ENCODE data around the gene WDCP. TPM values are rescaled to one million over a fixed set of nuclear protein-coding genes. Genes with fewer than 3 reads are reported as not detected.

WDCP gene
- total RNA-seq, 2 donors from 2014 or later: 5.5 to 6.6 TPM

DNA sequence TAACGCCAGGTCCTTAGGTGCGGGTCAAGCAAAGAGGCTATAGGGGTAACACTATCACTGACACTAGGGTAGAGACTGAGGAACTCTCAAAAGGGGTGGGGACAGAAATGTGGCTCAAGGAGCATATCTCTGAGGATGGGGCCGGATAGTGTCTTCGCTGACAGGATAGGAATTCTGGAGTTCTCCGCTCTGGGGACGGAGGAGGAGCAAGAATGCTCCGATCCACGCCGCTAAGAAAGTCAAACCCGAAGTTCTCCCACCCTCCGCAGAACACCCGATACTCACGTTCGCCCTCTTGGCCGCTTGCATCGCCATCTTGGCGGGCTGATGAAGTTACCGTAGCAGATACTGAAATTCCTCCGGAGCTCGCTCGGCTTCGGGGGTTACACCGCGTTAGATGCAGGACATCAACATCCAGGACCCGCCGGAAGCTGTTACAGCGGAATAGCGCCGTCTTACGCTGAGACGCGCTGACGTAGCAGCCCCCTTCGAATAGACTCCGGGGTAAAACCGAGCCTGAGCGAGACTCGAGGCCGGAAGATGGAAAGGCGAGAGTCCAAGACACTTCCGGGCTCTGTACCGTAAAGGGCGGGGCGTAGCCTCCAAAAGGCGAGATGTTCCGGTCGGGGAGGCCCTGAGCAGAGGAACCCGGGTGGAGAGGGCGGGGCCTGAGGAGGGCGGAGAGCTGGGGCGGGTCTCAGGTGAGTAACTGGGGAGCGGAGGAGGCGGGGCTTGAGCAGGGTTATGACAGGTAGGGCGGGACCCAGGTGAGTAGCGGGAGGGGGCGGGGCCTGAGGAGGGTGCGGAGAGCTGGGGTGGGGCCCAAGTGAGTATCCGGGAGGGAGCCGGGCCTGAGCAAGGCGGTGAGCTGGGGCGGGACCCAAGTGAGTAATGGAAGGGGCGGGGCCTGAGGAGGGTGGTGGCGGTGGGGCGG, 29.0 kb upstream of the WDCP start, which contains the start of gene SF3B6:
TSS of gene SF3B6 (minus strand) at position 412 of the 934 bp plus-strand sequence. CDS start at position 315, 97 bp downstream.
- ATAC-seq: peak; percentile 96 to 97
- peak; percentile 98 for DNase-seq
- intact Hi-C loops (cut with DNase I): loop anchor here in 1 of 2 donors (5.0 kb wide), 1 partner anchor 139 kb away; no protein-coding TSS in a partner anchor

DNA sequence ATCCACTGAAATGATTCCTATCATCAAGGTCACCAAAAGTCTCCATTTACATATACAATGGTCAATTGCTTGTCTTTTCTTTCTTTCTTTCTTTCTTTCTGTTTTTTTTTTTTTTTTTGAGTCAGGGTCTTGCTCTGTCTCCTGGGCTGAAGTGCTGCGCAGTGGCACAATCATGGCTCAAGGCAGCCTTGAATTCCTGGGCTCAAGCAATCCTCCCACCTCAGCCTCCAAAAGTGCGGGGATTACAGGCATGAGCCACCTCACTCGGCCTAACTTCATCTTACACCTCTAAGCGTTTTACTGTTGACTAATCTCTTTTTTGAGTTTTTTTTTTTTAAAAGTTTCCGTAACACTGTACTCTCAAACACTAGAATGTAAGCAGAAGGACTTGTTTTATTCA, 28.1 kb upstream of the WDCP start:
- ATAC-seq (no peak), DNase-seq (no peak)
- intact Hi-C loops (cut with DNase I): loop anchor here in 1 of 2 donors (5.0 kb wide), 1 partner anchor 138 kb away; no protein-coding TSS in a partner anchor

DNA sequence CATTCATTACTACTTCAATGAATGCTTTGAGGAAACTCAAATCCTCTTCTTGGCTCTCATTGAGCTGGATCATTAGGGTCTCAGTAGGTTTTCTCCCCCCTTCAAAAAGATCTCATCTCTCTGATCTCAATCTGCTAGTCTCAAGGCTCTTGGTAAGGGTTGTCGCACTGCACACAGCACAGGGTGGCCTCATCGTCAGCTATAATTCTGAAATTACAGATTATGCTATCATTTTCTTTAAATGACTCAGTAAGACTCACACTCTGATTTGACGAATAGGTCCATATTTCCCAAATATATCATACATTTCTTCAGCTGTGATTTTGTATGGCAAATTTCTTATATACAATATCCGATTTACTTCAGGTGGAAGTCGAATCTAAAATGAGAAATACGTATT, 26.6 kb upstream of the WDCP start:
- no peak for ATAC-seq
- intact Hi-C loops (cut with DNase I): no loop called here
- DNase-seq: no peak

DNA sequence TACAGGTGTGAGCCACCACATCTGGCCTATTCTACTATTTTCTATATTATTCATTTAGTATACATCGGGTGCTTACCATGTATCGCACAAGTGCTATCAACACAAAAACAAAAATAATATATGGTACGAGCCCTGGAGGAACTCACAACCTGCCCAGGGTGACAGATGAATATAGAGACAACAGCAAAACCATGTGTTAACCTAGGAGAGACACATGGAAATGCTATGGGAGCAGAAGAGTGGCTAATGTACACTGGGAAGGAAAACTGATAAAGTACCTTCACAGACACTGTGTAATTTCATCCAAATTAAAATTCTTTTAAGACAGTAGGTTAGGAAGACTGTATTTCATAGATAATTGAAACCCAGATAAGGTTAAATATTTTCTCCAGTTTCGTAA, 25.1 kb upstream of the WDCP start:
- ATAC-seq (no peak), DNase-seq (no peak)
- intact Hi-C loops (cut with DNase I): no loop called here

DNA sequence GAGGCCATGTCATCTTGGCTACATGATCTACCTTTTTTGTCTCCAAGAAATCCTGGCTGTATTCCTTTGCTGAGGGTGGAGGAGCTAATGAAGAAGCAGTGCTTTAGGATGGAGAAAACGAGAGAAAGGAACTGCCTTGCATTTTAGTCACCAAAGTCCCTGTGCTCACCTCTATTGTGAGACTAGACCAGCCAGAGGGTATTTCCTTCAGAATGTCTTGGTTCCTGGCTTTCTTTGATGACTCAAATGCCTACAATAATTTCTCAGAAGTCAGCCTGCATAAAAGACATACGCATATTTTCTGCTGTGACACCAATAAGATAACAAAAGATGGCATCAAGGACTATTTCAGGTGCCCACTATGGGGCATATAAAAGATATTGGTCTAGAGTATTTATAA, 18.1 kb upstream of the WDCP start:
- ATAC-seq (no peak), DNase-seq (no peak)
- intact Hi-C loops (cut with DNase I): no loop called here

DNA sequence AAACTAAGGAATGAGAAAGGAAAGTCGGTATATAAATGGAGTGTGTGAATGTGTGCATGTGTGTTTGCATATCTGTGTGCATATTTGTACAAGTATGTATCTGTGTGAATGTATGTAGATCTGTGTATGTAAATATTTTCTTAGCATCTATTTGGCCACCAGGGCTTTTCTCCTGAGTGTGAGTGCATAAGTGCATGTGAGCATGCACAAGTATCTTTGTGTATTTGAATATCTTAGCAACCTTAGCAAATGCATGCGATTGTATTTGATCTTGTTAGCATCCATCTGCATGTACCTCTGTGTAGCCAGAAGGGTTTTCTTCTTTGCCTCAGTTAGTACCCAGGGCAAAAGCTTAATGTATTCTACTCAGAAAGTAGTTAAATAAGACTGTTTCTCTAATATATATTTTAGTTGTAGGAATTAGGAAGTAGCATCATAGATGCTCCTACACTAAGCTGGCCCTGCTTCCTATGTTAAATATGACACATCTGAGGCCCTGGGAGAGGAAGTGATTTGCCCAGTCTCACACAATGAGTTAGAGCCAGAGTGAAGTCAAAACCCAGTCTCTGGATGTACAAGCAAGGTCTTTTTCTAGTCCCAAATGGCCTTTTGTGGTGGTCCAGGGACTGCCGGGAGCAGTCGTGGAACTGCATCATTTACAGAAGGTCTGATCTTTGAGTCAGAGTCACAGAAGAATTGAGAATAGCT, 11.5 kb upstream of the WDCP start:
- DNase-seq (no peak), ATAC-seq (no peak)
- intact Hi-C loops (cut with DNase I): no loop called here

DNA sequence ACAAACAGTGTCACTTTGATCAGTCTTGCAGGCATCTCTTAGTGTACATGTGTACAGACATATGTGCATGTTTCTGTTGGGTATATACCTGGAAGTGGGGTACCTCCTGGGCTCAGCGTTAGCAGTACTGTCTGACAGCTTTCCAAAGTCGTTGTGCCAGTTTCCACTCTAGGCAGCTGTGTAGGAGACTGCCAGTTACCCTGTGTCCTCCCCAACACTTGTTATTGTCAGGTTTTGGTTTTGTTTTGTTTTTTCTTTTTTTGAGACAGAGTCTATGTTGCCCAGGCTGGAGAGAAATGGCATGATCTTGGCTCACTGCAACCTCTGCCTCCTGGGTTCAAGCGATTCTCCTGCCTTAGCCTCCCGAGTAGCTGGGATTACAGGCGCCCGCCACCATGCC, 8.6 kb upstream of the WDCP start:
- intact Hi-C loops (cut with DNase I): no loop called here
- no peak for DNase-seq

DNA sequence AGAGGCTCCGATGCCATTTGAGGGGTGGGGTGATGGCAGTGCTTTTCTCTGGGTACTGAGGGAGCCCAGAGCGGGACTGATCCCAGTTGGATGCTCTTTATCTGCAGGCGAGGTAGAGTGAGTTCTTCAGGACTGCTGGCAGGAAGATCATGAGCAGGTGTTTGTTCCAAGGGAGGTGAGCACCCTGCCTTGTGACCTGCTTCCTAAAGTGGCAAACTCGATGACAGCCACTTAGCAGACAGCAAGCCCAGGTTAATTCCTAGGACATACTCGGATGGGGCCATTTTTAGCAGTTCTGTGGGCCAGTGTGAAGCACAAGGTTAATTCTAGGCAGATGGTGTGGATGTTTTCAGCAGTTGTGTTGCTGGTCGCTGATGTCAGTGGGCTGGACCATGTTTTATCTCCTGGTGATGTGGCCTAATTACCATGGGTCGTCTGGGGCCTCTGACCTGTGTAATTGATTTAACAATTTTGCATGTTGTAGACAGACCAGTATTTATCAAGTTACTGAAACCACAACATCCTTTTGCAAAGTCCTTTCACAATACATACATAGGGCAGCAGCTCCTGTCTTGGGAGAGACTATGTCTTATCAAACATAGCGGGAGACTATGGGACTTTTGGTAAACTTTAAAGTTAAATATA, 7.3 kb upstream of the WDCP start:
- DNase-seq: no peak
- intact Hi-C loops (cut with DNase I): no loop called here
- no peak for ATAC-seq

More for the DNA sequence above, 8.6 kb upstream of the WDCP start:
- ATAC-seq: no peak

DNA sequence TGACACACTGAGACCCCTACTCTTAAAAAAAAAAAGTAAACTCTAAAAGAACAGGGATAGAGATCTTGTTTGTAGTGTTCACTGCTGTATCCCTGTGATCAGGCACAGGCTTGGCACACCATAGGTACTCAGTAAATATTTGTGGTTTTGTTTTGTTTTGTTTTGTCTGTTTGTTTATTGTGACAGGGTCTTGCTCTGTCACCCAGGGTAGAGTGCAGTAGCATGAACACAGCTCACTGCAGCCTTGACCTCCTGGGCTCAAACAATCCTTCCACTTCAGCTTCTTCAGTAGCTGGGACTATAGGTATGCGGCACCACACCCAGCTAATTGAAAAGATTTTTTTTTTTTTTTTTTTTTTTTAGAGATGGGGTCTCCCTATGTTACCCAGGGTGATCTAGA, 5.8 kb upstream of the WDCP start:
- no peak for ATAC-seq

DNA sequence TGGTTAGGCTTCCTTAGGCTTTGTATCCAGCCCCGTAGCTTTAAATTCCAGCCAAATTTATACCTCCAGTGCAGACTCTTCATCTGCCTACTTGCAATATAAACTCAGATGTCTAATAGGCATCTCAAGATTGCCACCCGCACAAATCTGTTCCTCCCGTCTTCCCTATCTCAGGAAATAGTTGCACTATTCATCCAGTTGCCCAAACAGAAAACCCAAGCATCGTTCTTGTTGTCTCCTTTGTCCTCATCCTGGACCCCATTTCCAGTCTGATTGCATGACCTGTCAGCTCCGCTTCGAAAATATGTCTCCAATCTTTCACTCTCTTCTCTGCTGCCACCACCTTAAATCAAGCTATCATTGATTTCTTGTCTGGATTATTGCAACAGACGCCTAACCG, 4.6 kb upstream of the WDCP start:
- intact Hi-C loops (cut with DNase I): no loop called here
- ATAC-seq (no peak), DNase-seq (no peak)

More for the DNA sequence above, 5.8 kb upstream of the WDCP start:
- intact Hi-C loops (cut with DNase I): no loop called here
- no peak for DNase-seq

DNA sequence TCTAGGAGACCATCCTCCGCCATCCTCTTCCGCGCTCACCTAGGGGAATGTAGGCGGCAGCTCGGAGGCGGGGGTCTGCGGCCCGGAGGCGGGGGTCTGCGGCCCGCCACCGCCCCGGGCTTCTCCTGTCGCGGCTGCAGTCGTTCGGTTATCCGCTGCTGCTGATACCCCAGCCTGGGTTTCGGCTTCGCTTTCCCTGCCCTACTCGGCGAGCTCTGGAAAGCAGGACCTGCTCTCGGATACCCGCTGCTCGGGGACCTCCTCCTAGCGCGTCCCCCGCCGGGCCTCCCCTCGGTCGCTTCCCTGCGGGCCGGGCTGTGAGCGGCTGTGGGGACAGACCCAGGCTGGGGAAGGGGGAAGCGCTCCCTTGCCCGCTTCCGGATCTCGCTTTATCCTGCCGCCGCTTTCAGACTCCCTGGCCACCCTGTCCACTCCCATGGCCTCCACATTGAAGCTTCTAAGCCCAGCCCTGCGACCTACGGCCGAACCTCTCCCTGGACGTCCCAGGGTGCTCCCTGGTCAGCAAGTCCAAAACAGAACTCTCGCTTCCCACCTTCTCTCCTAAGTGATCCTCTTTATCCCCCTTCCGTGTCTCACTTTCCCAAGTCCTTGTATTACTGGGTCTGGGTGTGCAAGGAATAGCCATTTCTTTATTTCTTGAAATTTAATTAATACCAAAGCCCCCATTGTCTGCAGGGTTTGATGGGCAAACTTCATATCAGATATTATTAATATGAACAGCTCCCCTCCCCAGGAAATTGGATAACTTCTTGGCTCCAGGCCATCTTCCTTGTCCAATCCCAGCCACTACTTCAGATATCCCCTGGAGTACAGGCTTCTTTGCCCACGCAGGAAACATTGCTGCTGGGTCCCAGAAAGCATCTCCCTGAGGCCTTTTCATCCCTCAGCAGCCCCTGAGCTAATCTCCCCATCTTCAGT, 3.1 kb upstream of the WDCP start:
- intact Hi-C loops (cut with DNase I): no loop called here
- DNase-seq: peak; percentile 51
- peak; percentile 3 to 21 for ATAC-seq

DNA sequence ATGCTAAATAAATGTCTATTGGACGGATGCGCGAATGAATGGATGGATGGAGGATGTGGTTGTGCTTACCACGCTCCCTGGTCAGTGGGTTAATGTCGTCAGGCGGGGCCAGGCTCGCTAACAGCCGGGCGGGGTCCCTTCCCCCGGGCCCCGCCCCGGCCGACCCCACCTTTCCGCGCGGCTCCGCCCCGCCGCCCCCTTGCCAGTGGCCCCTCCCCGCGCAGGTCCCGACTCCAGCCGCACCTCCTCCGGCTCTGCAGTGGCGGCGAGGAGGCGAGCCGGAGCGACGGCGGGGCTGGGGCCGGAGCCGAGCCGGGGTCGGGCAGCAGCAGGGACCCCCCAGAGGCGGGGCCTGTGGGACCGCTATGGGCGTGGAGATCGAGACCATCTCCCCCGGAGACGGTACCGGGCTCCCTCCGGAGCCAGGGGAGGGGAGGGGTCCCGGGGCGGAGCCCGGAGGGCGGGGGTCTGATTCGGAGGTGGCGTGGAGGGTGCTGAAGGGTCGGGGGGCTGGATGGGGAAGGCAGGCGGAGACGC, 2.4 kb upstream of the WDCP start, which contains the start of gene FKBP1B:
TSS of gene FKBP1B (plus strand) at position 257 of the 537 bp plus-strand sequence. CDS start at position 366, 109 bp downstream.
- ATAC-seq: peak; percentile 31 to 75
- peak; percentile 69 for DNase-seq
- intact Hi-C loops (cut with DNase I): loop anchor here in 1 of 2 donors (5.0 kb wide), 1 partner anchor 122 kb away; the partner anchor contains the start of gene ATAD2B

DNA sequence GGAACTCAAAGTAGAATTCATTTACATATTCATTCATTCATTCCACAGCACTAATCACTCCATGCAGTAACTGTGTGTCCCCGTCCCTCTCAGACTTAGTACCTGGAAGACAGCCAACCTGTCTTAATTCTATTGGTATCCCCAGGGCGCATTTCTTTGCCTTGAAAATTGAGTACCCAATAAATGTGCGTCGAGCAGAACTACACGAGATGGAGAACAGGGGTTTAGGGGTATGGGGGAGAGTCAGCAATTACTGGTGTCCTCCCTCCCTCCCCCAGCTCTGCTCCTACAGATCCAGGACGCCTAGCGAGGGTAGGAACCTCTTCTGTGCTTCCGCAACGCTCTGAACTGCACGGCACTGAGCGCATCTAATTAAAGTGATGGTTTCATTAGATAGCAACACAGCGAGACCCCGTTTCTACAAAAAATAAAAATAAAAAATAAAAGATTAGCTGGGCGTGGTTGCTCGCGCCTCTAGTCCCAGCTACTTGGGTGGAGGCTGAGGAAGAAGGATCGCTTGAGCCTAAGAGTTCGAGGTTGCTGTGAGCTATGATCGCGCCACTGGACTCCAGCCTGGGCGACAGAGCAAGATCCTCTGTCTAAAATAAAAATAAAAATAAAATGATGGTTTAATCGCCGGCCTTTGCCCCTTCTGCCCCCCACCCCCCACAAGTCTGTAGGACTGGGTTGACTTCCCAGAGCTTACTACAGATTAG, 1.7 kb upstream of the WDCP start:
- DNase-seq (no peak), ATAC-seq (no peak)
- intact Hi-C loops (cut with DNase I): loop anchor here in 1 of 2 donors (5.0 kb wide), 1 partner anchor 122 kb away; the partner anchor contains the start of gene ATAD2B

DNA sequence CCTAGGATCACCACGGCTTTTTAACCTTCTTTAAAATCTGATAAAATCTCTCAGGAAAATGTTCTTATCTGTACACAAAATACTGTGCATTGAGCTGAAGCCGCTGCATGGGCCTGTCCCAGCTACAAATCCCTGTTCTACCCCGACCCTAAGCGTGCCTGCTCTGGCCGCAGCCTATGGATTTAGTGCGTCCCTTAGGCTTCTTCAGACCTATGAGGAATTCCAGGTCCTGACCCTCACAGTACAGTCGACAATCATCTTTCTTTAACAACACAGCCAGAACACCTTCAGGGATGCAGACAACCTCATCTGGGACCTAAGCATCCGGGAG, 477 bp upstream of the WDCP start:
- no peak for ATAC-seq
- DNase-seq: no peak
- intact Hi-C loops (cut with DNase I): loop anchor here in 1 of 2 donors (5.0 kb wide), 1 partner anchor 120 kb away; the partner anchor contains the start of gene ATAD2B

DNA sequence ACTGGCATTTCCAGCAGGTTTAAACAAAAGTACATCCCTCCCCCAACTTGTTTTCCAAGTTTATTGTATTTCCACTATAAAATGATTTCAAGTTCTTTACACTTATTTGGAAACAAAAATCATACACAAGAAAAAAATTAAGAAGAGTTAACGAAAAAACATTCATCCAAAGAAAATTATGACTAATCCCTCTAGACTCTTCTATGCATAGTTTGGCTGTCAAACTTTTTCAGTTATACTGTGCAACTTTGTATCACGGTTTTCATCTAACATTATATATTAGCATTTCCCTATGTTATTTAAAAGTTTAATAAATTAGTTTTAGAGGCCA, 627 bp downstream of the WDCP start:
- DNase-seq (no peak), ATAC-seq (no peak)
- intact Hi-C loops (cut with DNase I): loop anchor here in 1 of 2 donors (5.0 kb wide), 1 partner anchor 119 kb away; the partner anchor contains the start of gene ATAD2B

DNA sequence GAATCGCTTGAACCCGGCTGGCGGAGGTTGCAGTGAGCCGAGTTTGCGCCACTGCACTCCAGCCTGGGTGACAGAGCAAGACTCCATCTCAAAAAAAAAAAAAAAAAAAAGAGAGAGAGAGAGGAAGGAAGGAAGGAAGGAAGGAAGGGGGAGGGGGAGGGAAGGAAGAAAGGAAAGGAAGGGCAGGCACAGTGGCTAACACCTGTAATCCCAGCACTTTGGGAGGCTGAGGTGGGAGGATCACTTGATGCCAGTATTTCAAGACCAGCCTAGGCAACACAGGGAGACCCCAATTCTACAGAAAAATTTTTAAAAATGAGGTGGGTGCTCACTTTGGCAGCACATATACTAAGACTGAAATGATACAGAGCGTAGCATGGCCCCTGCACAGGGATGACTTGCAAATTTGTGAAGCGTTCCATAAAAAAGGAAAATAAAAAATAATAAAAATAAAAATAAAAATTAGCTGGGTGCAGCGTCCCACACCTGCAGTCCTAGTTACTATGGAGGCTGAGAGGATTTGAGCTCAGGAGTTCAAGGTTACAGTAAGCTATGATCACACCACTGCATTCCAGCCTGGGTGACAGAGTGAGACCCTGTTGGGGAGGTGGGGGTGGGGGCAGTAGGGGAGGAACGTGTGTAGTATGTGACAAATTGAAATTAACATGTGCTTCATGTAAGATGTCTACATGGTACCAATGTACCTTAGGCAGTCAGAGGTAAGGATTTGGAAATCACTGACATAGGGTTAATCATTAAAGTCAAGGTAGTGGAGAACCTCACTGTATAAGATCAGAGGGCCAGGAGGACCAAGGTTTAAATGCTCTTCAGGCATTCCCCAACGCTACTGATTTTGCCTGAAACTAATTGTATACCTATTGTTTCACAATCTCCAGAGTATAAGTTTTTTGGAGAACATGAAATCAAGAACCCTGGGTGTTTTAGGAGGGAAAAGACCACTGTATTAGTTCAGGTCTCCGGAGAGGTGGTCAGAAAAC, 1.4 kb downstream of the WDCP start:
- DNase-seq (no peak), ATAC-seq (no peak)
- intact Hi-C loops (cut with DNase I): loop anchor here in 1 of 2 donors (5.0 kb wide), 1 partner anchor 119 kb away; the partner anchor contains the start of gene ATAD2B

Data from left cardiac atrium (tissue), 4 donors.